Breast epithelium (tissue), 4 donors: ENCODE results near the gene HABP2. TPM values are rescaled to one million over a fixed set of nuclear protein-coding genes. Genes with fewer than 3 reads are reported as not detected.

ENCODE experiments used
- DNase-seq, 2 donors: peaks; one replicate each; pipeline ENCODE4 v3.0.0-alpha.2; 2019; ENCODE audit warnings: low spot score in 2 of 2
- H3K27ac ChIP-seq, 2 donors: fragments of 200-600 bp; sonication (generic) in 1 of 2; one replicate each; pipeline ENCODE4 v1.5.1; 2016 to 2019; ENCODE audit warnings: mild to moderate bottlenecking in 1 of 2
- H3K27me3 ChIP-seq, 2 donors: fragments of 200-600 bp; sonication (generic) in 1 of 2; one replicate each; pipeline versions ENCODE4 v1.5.1 to v1.6.0; 2017 to 2019; ENCODE audit warnings: control low read depth in 1 of 2, mild to moderate bottlenecking in 1 of 2
- H3K36me3 ChIP-seq: fragments of 200-600 bp; one replicate; pipeline ENCODE4 v1.5.1; 2019
- H3K4me1 ChIP-seq, 2 donors: fragments of 200-600 bp; sonication (generic); one replicate each; pipeline ENCODE4 v1.5.1; 2016 to 2019; ENCODE audit warnings: control low read depth in 1 of 2
- H3K4me3 ChIP-seq, 3 donors: fragments of 200-600 bp; sonication (generic); 1 replicate in 2 of 3; 2 replicates in 1 of 3; pipeline ENCODE4 v1.5.1; 2016 to 2019; ENCODE audit warnings: mild to moderate bottlenecking in 3 of 3, moderate library complexity in 2 of 3
- H3K9me3 ChIP-seq, 2 donors: fragments of 200-600 bp; sonication (generic) in 1 of 2; one replicate each; pipeline ENCODE4 v1.5.1; 2016 to 2019; ENCODE audit warnings: control low read depth in 1 of 2
- POLR2A ChIP-seq: fragments of 450-650 bp; IDR thresholded peaks from one replicate; pipeline ENCODE4 v1.6.1; 2016; ENCODE audit warnings: antibody characterized with exemption, mild to moderate bottlenecking, moderate library complexity
- POLR2AphosphoS5 ChIP-seq, 3 donors: sonication (generic); formaldehyde crosslinking; IDR thresholded peaks; one replicate each; pipeline ENCODE4 v1.6.1; 2017; ENCODE audit warnings: antibody characterized with exemption in 3 of 3
- intact Hi-C: fragments of 100-400 bp; cut with DNase I; formaldehyde crosslinking; loops from one replicate; pipeline ENCODE4 v1.15.1; 2023; ENCODE audit warnings: low total_unique reads
- total RNA-seq, 3 donors: library from RNA; depleted of rRNA; stranded (reverse); fragments of >200 nt; gene quantifications; one replicate each; pipeline ENCODE4 v1.1.0, GENCODE V29; 2016
- TF ChIP-seq, protein P1 (sequence below), 3 donors: fragments of 450-650 bp; IDR thresholded peaks; one replicate each; pipeline ENCODE4 v1.5.1; 2016 to 2017; ENCODE audit warnings: antibody characterized with exemption in 3 of 3, mild to moderate bottlenecking in 3 of 3, moderate library complexity in 3 of 3

The HABP2 gene
- total RNA-seq, 3 donors from 2014 or later = 0.29 to 0.66 TPM; not detected in 1

GRCh38 chr10:113626809-113627355 lies 74.0 kb downstream of the HABP2 start:
- peak in 1 of 2 donors; percentile 37 for DNase-seq
- Histone ChIP-seq H3K4me3 (no peak overlapping the region), H3K36me3 (no peaks in the 10 kb centered on the region), H3K27me3 (peaks cover 0 to 8% of the 10 kb centered on the region in 2 donors), H3K4me1 (no peaks in the 10 kb centered on the region), H3K9me3 (no peaks in the 10 kb centered on the region), H3K27ac (no peak overlapping the region)
- intact Hi-C loops = no loop called here
- TF ChIP-seq POLR2AphosphoS5 (IDR thresholded peaks at IDR 0.05) (no peak), POLR2A (no peak)
- TF ChIP-seq, protein P1, sequence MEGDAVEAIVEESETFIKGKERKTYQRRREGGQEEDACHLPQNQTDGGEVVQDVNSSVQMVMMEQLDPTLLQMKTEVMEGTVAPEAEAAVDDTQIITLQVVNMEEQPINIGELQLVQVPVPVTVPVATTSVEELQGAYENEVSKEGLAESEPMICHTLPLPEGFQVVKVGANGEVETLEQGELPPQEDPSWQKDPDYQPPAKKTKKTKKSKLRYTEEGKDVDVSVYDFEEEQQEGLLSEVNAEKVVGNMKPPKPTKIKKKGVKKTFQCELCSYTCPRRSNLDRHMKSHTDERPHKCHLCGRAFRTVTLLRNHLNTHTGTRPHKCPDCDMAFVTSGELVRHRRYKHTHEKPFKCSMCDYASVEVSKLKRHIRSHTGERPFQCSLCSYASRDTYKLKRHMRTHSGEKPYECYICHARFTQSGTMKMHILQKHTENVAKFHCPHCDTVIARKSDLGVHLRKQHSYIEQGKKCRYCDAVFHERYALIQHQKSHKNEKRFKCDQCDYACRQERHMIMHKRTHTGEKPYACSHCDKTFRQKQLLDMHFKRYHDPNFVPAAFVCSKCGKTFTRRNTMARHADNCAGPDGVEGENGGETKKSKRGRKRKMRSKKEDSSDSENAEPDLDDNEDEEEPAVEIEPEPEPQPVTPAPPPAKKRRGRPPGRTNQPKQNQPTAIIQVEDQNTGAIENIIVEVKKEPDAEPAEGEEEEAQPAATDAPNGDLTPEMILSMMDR (IDR thresholded peaks at IDR 0.05) = no peak

GRCh38 chr10:113627836-113628235 lies 75.0 kb downstream of the HABP2 start:
- no peak overlapping the region for H3K27ac ChIP-seq
- intact Hi-C loops = no loop called here

GRCh38 chr10:113628607-113629153 lies 75.8 kb downstream of the HABP2 start:
- H3K27ac ChIP-seq = no peak overlapping the region
- intact Hi-C loops = no loop called here
- no peaks in the 10 kb centered on the region for H3K9me3 ChIP-seq
- no peak for DNase-seq
- peaks cover 0 to 8% of the 10 kb centered on the region in 2 donors for H3K27me3 ChIP-seq
- TF ChIP-seq, protein P1 (IDR thresholded peaks at IDR 0.05) = no peak
- TF ChIP-seq POLR2A (no peak), POLR2AphosphoS5 (IDR thresholded peaks at IDR 0.05) (no peak)
- H3K4me1 ChIP-seq = no peaks in the 10 kb centered on the region
- H3K4me3 ChIP-seq = no peak overlapping the region
- H3K36me3 ChIP-seq = no peaks in the 10 kb centered on the region

More at GRCh38 chr10:113627836-113628235, 75.0 kb downstream of the HABP2 start:
- H3K4me3 ChIP-seq = no peak overlapping the region
- TF ChIP-seq, protein P1 (IDR thresholded peaks at IDR 0.05) = no peak
- TF ChIP-seq POLR2AphosphoS5 (IDR thresholded peaks at IDR 0.05) = no peak
- TF ChIP-seq POLR2A = no peak
- DNase-seq = no peak
- H3K9me3 ChIP-seq = no peaks in the 10 kb centered on the region
- H3K36me3 ChIP-seq = no peaks in the 10 kb centered on the region
- no peaks in the 10 kb centered on the region for H3K4me1 ChIP-seq
- H3K27me3 ChIP-seq = peaks cover 0 to 8% of the 10 kb centered on the region in 2 donors

DNA sequence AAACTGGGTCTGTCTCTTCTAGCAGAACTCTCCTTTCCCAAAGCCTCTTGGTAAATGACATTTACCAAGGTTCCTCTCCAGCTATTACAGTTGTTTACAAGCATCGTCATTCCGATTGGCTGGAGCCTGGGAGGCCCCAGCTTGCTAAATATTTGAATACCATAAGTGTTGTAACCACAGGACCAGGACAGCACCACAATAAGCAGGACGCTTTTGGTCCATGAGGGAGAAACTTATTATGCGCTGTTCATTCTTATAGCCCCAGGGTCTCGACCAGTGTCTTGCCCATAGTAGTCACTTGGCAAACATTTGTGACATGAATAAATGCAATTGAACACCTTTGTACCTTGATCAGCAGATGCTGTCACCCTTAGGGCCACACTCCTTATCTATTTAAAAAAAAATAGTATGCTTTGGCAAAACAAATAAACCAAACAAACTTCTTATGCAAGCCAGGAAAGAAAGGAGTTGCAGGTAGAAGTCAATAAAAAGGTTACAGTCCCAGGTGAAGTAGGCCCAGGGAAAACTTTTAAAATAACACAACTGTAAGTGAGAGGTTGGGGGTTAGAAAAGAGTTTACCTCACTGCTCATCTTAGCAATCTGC lies 78.2 kb downstream of the HABP2 start:
- no peaks in the 10 kb centered on the region for H3K36me3 ChIP-seq
- no peak overlapping the region for H3K4me3 ChIP-seq
- H3K9me3 ChIP-seq = no peaks in the 10 kb centered on the region
- H3K27ac ChIP-seq = no peak overlapping the region
- H3K27me3 ChIP-seq = no peaks in the 10 kb centered on the region
- DNase-seq = no peak
- intact Hi-C loops = no loop called here
- no peak for TF ChIP-seq POLR2A
- TF ChIP-seq, protein P1 (IDR thresholded peaks at IDR 0.05) = no peak
- TF ChIP-seq POLR2AphosphoS5 (IDR thresholded peaks at IDR 0.05) = no peak
- H3K4me1 ChIP-seq = no peaks in the 10 kb centered on the region

DNA sequence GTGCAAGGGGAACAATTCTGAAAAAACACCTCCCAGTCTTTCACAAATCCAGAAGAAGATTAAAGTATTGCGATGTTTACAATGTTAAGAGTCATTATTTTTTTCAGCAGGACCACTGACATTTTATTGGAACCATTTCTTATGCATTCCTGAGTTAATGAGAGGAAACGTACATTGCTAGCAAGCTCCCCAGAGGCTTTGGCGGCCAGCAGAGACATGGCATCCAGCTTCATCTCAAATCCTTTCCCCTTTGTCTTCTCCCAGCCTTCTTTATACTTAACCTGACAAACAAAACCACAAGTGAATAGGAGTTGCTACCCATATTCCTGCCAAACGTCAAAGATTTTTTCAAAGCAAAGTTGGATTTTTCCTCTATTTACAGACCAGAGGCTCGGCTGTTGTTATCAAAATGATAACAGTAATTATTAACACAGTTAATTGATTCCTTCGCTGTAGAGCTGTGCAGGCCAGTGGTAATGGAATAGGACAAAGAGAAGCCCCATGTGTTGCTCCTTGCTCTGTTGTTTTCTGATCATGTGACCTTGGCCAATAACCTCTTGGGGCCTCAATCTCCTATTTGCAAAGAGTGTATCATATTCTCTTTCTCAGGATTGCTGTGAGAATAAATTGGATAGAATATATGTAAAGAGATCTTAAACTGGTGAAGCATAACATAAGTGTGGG lies 79.0 kb downstream of the HABP2 start:
- Histone ChIP-seq H3K4me3 (no peak overlapping the region), H3K4me1 (no peaks in the 10 kb centered on the region), H3K36me3 (no peaks in the 10 kb centered on the region), H3K9me3 (no peaks in the 10 kb centered on the region), H3K27me3 (no peaks in the 10 kb centered on the region), H3K27ac (no peak overlapping the region)
- intact Hi-C loops = no loop called here
- no peak for DNase-seq
- TF ChIP-seq POLR2A (no peak), POLR2AphosphoS5 (IDR thresholded peaks at IDR 0.05) (no peak)
- TF ChIP-seq, protein P1 (IDR thresholded peaks at IDR 0.05) = no peak
